GM08714 (cell line): ENCODE data around the gene EHD4.

Source experiments
- H3K4me3 ChIP-seq: fragments of 200-500 bp; sonication (Bioruptor generic); 2 replicates; pipeline ENCODE4 v1.5.1; 2014; ENCODE audit warnings: mild to moderate bottlenecking, low read length, inconsistent platforms
- ZNF274 ChIP-seq: IDR thresholded peaks from 2 replicates; pipeline ENCODE4 v1.6.1; 2012; ENCODE audit warnings: mild to moderate bottlenecking, low read depth, low read length

Gene EHD4

DNA sequence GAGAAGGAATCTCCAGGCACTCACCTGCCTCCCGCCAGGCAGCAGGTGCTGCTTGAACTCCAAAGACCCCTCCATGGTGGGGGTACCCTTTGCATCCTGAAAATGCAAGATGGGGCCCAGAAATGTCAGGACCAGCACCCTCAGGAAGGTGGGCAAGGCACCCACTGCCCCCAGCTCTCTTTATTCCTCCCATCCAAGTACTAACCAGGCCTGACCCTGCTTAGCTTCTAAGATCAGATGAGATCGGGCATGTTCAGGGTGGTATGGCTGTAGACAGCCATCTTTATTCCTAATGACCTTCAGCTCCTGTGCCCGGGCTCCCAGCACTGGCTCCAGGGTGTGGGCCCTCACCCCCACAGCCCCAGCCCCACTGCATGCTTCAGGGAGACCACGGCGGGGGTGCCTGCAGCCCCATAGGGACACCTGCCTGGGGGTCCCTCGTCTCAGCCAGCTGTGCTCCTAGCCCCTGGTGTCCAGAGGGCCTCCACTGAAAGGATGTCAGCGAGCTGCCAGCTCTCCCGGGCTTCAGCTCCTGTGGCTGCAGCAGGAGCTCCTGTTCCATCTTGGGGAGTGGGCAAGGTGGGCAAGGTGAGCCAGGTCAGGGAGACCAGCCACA, 120.5 kb downstream of the EHD4 start:
- TF ChIP-seq ZNF274 = no peak
- H3K4me3 ChIP-seq = no peak overlapping the region

DNA sequence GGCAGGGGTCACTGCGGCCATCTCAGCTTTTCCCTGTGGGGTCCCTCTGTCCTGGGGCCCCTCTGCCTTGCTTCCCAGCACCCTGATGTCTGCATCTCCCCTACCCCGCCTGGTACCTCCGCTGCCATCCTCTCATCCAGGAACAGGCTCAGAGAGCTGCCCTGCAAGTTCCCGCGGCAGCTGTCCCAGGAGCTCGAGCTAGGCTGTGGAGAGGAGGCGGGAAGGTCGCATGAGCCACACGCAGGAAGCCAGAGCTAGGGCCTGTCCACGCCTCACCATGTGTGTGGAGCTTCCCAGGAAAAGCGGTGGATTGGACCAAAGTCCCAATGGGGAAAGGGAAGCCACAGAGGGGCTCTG, 121.2 kb downstream of the EHD4 start:
- H3K4me3 ChIP-seq = no peak overlapping the region
- TF ChIP-seq ZNF274 = no peak

DNA sequence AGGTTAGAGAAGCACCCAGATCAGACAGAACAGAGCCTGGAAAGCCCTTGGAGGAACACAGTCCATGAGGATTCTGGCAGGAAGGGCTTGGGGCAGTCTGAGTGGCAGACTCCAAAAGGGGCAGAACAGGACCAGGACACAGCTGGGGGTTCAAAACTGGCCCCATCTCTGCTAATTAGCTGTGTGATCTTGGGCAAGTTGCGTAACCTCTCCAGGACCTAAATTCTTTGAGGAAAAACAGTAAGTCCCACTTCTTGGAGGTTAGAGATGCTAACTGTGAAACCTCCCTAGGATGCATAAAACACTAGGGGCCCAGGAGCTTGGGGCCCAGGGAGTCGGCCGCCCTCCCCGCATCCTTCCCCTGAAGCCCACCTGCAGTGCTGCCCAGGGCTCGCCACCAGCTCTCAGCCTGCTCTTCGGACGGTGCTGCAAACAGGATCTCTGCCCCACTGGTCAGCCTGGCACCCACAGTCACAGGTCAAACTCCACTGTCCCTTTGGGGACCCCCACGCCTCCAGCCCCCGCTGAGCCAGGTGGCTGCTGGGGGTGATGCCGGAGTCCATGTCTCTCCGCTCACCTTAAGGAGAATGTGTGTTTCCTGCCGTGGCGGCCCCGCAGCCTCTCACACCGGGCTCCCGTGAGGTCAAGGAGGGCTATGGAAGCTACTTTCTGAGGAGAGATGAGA, 121.7 kb downstream of the EHD4 start:
- TF ChIP-seq ZNF274 = no peak
- H3K4me3 ChIP-seq = no peak overlapping the region

DNA sequence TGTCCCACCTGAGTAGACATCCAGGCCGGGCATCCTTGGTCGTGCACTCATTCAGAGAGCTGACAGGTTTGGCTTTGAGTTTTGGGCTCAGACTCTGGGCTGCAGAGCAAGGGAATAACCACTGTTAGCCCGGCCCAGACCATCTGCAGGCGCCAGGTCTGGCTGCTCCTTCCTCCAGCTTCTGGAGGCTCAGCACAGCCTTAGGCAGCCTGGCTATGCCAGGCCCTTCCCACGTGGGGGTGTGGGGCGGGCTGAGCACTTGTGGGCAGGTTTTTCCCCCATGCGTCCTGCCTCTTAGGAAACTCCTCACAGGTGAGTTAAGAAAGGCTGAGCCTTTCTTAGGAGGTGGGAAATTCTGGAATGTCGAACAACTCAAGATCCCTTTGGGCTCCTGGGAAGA, 122.5 kb downstream of the EHD4 start:
- no peak overlapping the region for H3K4me3 ChIP-seq
- TF ChIP-seq ZNF274 = no peak

DNA sequence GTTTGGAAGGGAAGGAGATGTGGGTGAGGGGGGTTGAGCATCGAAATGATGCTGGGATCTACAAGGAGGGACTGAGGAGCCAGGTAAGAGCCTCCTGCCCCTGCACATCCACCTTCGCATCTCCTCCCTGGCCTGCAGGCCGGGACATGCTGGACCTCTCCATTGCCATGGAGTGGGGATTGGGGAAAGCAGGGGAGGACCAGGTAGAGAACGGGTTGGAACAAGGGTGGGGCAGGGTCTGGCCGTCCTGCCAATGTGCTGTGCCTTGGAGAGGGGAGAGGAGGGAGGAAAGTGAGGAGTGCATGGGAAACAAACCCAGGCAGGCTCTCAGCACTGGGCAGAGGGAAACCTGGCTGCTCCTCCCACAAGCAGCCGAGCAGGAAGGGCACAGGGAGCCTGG, 123.2 kb downstream of the EHD4 start:
- no peak for TF ChIP-seq ZNF274
- no peak overlapping the region for H3K4me3 ChIP-seq

DNA sequence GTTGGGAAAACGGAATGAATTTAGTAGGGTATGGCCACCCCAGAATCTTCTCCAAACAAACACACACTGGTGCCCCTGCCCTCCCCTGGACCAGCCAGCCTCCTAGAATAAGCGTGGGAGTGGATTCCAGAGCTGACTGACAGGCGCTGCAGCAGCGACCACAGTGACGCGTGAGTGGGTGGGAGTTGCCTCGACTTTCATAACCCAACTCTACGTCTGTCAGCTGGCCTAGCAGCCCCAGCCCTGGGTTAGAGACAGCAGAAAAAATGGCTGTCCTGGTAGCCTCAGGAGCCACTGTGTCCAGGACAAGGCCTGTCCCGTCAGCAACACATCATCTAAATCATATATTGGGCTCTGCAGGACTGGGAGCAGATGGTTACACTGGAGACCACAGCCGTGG, 123.7 kb downstream of the EHD4 start:
- no peak overlapping the region for H3K4me3 ChIP-seq
- no peak for TF ChIP-seq ZNF274

DNA sequence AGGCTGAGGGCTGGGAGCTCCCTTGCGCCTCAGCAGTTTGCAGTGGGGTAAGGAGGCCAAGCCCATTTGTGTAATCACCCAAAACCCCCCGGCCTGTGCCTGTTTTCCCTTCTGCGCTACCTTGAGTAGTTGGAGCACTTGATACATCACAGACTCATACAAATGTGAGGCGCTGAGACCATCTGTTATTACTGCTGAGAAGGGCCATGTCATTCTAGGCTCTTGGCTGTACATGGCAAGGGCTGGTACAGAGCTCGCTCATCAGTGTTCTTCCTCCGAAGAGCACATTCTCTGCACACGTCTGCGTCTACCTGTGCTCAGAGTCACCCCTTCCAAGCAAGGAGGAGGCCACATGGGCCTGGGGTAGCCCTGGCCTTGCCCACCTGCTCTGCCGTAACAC, 124.4 kb downstream of the EHD4 start:
- TF ChIP-seq ZNF274 = no peak
- H3K4me3 ChIP-seq = no peak overlapping the region

DNA sequence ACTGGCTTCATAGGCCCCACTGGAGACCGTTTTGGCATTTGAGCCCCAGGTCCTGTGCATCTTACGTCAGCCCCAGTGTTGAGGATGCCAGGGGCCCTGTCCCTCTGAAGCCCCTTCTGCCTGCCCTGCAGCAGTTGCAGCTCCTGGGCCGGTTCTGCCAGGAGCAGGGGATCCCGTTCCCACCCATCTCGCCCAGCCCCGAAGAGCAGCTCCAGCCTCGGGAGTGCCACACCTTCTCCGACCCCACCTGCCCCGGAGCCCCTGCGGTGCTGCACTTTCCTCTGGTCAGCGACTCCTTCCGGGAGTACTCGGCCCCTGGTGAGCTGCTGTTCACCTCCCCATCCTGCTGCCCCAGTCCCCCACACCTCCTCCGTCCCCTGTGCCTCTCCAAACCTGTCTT, 125.2 kb downstream of the EHD4 start:
- TF ChIP-seq ZNF274 = no peak
- H3K4me3 ChIP-seq = no peak overlapping the region
